ENCODE data around the gene ID3.

DNA sequence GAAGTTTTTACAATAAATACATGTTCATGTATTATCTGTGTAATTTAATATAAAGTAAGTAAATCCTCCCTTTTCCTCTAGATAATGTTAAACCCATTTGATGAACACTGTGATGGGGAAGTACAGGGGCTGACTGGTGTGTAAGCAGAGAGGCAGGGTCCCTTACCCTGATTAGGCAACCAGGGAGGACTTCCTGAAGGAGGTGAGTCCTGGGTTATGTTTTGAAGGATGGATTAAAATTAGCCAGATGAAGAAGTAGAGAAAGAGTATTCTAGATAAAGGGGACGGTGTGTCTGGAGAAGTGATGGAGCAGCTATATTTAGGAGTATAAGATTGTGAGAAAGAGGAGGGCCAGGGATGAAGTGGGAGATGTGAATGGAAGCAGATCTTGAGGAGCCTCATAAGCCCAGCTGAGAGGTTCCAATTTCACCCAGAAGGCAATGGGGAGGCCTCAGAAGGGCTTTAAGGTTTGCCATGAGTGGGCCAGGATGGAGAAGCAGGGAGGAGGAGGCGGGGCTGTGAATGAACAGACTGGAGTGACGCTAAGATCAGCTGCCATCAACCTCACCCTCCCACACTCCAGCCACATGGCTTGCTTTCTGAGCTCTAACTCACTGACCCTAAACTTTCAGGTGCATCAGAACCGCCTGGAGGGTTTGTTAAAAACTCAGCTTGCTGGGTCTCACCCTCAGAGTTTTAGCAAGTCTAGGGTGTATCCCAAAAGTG is 30.9 kb upstream of the ID3 start:
- TF ChIP-seq, protein P1, sequence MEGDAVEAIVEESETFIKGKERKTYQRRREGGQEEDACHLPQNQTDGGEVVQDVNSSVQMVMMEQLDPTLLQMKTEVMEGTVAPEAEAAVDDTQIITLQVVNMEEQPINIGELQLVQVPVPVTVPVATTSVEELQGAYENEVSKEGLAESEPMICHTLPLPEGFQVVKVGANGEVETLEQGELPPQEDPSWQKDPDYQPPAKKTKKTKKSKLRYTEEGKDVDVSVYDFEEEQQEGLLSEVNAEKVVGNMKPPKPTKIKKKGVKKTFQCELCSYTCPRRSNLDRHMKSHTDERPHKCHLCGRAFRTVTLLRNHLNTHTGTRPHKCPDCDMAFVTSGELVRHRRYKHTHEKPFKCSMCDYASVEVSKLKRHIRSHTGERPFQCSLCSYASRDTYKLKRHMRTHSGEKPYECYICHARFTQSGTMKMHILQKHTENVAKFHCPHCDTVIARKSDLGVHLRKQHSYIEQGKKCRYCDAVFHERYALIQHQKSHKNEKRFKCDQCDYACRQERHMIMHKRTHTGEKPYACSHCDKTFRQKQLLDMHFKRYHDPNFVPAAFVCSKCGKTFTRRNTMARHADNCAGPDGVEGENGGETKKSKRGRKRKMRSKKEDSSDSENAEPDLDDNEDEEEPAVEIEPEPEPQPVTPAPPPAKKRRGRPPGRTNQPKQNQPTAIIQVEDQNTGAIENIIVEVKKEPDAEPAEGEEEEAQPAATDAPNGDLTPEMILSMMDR (IDR thresholded peaks at IDR 0.05; ENCODE audit: poor library complexity, severe bottlenecking), result no peak
- TF ChIP-seq EZH2 (IDR thresholded peaks at IDR 0.05; ENCODE audit: borderline replicate concordance, insufficient read depth, low read length, poor library complexity, severe bottlenecking) (no peak), POLR2AphosphoS5 (IDR thresholded peaks at IDR 0.05) (no peak), RAD21 (conservative IDR thresholded peaks at IDR 0.05) (no peak), EP300 (conservative IDR thresholded peaks at IDR 0.05; ENCODE audit: poor library complexity, severe bottlenecking) (no peak), TAF1 (IDR thresholded peaks at IDR 0.05; ENCODE audit: low read depth) (no peak), SMC3 (conservative IDR thresholded peaks at IDR 0.05; ENCODE audit: poor library complexity) (no peak), MXI1 (conservative IDR thresholded peaks at IDR 0.05; ENCODE audit: poor library complexity, severe bottlenecking) (no peak)
- TF ChIP-seq, protein P2, sequence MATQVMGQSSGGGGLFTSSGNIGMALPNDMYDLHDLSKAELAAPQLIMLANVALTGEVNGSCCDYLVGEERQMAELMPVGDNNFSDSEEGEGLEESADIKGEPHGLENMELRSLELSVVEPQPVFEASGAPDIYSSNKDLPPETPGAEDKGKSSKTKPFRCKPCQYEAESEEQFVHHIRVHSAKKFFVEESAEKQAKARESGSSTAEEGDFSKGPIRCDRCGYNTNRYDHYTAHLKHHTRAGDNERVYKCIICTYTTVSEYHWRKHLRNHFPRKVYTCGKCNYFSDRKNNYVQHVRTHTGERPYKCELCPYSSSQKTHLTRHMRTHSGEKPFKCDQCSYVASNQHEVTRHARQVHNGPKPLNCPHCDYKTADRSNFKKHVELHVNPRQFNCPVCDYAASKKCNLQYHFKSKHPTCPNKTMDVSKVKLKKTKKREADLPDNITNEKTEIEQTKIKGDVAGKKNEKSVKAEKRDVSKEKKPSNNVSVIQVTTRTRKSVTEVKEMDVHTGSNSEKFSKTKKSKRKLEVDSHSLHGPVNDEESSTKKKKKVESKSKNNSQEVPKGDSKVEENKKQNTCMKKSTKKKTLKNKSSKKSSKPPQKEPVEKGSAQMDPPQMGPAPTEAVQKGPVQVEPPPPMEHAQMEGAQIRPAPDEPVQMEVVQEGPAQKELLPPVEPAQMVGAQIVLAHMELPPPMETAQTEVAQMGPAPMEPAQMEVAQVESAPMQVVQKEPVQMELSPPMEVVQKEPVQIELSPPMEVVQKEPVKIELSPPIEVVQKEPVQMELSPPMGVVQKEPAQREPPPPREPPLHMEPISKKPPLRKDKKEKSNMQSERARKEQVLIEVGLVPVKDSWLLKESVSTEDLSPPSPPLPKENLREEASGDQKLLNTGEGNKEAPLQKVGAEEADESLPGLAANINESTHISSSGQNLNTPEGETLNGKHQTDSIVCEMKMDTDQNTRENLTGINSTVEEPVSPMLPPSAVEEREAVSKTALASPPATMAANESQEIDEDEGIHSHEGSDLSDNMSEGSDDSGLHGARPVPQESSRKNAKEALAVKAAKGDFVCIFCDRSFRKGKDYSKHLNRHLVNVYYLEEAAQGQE (IDR thresholded peaks at IDR 0.05; ENCODE audit: borderline replicate concordance), result no peak

Data from neural cell (in vitro differentiated cells).